K562 (cell line): ENCODE results near the gene NTM. TPM values are rescaled to one million over a fixed set of nuclear protein-coding genes. Genes with fewer than 3 reads are reported as not detected.

Experiments used
- ATAC-seq: fragments of 200-7000 bp; cut with Tn5 transposase; 3 replicates; pipeline ENCODE4 v1.9.1; 2020; ENCODE audit warnings: moderate library complexity
- BruUV-seq: library from RNA; stranded (reverse); fragments of 400-500 nt; replicated peaks from 2 replicates; lab custom pipeline; 2021; lab: Mats Ljungman, UMichigan
- CTCF ChIA-PET: fragments of 300-600 bp; formaldehyde crosslinking; extraction: SDS; loops from one replicate; lab custom pipeline; 2021; ENCODE audit warnings: low intra/inter-chr PET ratio; lab: Yijun Ruan, JAX
- POLR2A ChIA-PET: fragments of 300-600, 350-650 bp; sonication (Branson Sonifier 250); formaldehyde crosslinking; extraction: SDS; loops from one replicate; lab custom pipeline; 2021; ENCODE audit warnings: antibody characterized with exemption, inconsistent platforms; lab: Yijun Ruan, JAX
- DNase-seq, 4 experiments: peaks; one replicate each; pipeline versions ENCODE4 v3.0.0 to v3.0.0-alpha.2; 2011 to 2018; ENCODE audit warnings: low spot score in 3 of 4, mixed read lengths in 3 of 4; ENCODE audit errors: extremely low read depth in 1 of 4
- FAIRE-seq: peaks from 2 replicates; lab custom pipeline; 2011; peaks lifted over from hg19 to GRCh38; lab: Jason Lieb, UNC
- H2AFZ ChIP-seq: 2 replicates; pipeline ENCODE4 v1.6.0; 2011; ENCODE audit warnings: low read depth, low read length, control low read depth, inconsistent platforms
- H3K27ac ChIP-seq: fragments of 200-600 bp; 3 replicates; pipeline ENCODE4 v1.8.0; 2011; ENCODE audit warnings: low read depth, mild to moderate bottlenecking, control low read depth, inconsistent platforms, low read length, moderate library complexity, mixed read lengths; ENCODE audit errors: extremely low read depth
- H3K27me3 ChIP-seq, 2 experiments: fragments of 300-600 bp in 1 of 2; 2 replicates in 1 of 2; 3 replicates in 1 of 2; pipeline versions ENCODE4 v1.6.0 to v1.8.0; 2011; ENCODE audit warnings: inconsistent platforms in 2 of 2, low read length in 2 of 2, mild to moderate bottlenecking in 1 of 2, mixed read lengths in 1 of 2, moderate library complexity in 1 of 2; ENCODE audit not compliant: control insufficient read depth in 2 of 2, insufficient read depth in 2 of 2
- H3K36me3 ChIP-seq: fragments of 300-600 bp; 3 replicates; pipeline ENCODE4 v1.8.0; 2011; ENCODE audit warnings: mild to moderate bottlenecking, low read length, inconsistent platforms; ENCODE audit not compliant: control insufficient read depth, insufficient read depth
- H3K4me1 ChIP-seq, 2 experiments: fragments of 200-600 bp in 1 of 2; replicated peaks in 1 of 2; 2 replicates in 1 of 2; 3 replicates in 1 of 2; pipeline versions ENCODE4 v1.5.1 to v1.8.0; 2011; ENCODE audit warnings: inconsistent platforms in 2 of 2, low read length in 2 of 2, mild to moderate bottlenecking in 1 of 2, mixed read lengths in 1 of 2, moderate library complexity in 1 of 2; ENCODE audit not compliant: control insufficient read depth in 2 of 2, insufficient read depth in 2 of 2
- H3K4me2 ChIP-seq: 2 replicates; pipeline ENCODE4 v1.6.1; 2011; ENCODE audit warnings: low read length, control low read depth, inconsistent platforms, mixed read lengths; ENCODE audit not compliant: insufficient read depth
- H3K4me3 ChIP-seq: fragments of 200-600 bp; sonication (generic), shearing (Covaris generic); 2 replicates; pipeline ENCODE4 v1.5.1; 2016; ENCODE audit warnings: control low read depth, inconsistent platforms
- H3K79me2 ChIP-seq: fragments of 200-600 bp; 3 replicates; pipeline ENCODE4 v1.8.0; 2011; ENCODE audit warnings: low read length, inconsistent platforms; ENCODE audit not compliant: control insufficient read depth, insufficient read depth
- H3K9ac ChIP-seq, 2 experiments: 2 replicates each; pipeline versions ENCODE4 v1.6.0 to v1.6.1; 2011; ENCODE audit warnings: low read depth in 2 of 2, low read length in 2 of 2, control low read depth in 1 of 2, inconsistent platforms in 1 of 2, mild to moderate bottlenecking in 1 of 2, mixed read lengths in 1 of 2; ENCODE audit not compliant: insufficient read depth in 1 of 2
- H3K9me1 ChIP-seq: one replicate; pipeline ENCODE4 v1.6.0; 2011; ENCODE audit warnings: inconsistent platforms, mild to moderate bottlenecking, low read length, moderate library complexity; ENCODE audit not compliant: control insufficient read depth, insufficient read depth
- H3K9me3 ChIP-seq: replicated peaks from 2 replicates; pipeline ENCODE4 v1.5.1; 2011; ENCODE audit warnings: low read depth, low read length, inconsistent platforms; ENCODE audit not compliant: control insufficient read depth, insufficient read depth
- H4K20me1 ChIP-seq: replicated peaks from 2 replicates; pipeline ENCODE4 v1.6.1; 2011; ENCODE audit warnings: low read length, inconsistent platforms, mixed read lengths; ENCODE audit not compliant: control insufficient read depth, insufficient read depth
- BMI1 ChIP-seq: fragments of 150-350 bp; IDR thresholded peaks from 2 replicates; pipeline ENCODE4 v1.6.1; 2014; ENCODE audit warnings: low read length
- GTF2A2 ChIP-seq: IDR thresholded peaks from 2 replicates; pipeline ENCODE4 v1.6.1; 2016; ENCODE audit warnings: mild to moderate bottlenecking, missing genetic modification characterization, missing compliant biosample characterization
- MTA2 ChIP-seq: fragments of 450-650 bp; IDR thresholded peaks from 2 replicates; pipeline ENCODE4 v1.6.1; 2016; ENCODE audit warnings: low read depth
- MYBL2 ChIP-seq, 2 experiments: fragments of 450-650 bp in 1 of 2; sonication (generic) in 1 of 2; formaldehyde crosslinking in 1 of 2; IDR thresholded peaks; 2 replicates each; pipeline versions ENCODE4 v1.6.1 to v1.8.1; 2017 to 2022; ENCODE audit warnings: borderline replicate concordance in 1 of 2, inconsistent platforms in 1 of 2, low read depth in 1 of 2, mild to moderate bottlenecking in 1 of 2, missing genetic modification reagents in 1 of 2, moderate library complexity in 1 of 2
- PTTG1 ChIP-seq: fragments of 450-650 bp; IDR thresholded peaks from 2 replicates; pipeline ENCODE4 v1.6.1; 2016; ENCODE audit warnings: low read depth, mild to moderate bottlenecking, missing genetic modification characterization, missing compliant biosample characterization
- SIRT6 ChIP-seq: IDR thresholded peaks from one replicate; pipeline ENCODE4 v1.6.1; 2012; ENCODE audit warnings: low read depth, mild to moderate bottlenecking, control low read depth, inconsistent platforms, low read length, moderate library complexity
- ZNF589 ChIP-seq: fragments of 200-800 bp; sonication (Bioruptor generic); IDR thresholded peaks from 2 replicates; pipeline ENCODE4 v1.6.1; 2016; ENCODE audit warnings: low read depth, missing genetic modification characterization, missing compliant biosample characterization
- ZNF785 ChIP-seq: fragments of 250-450 bp; sonication (Bioruptor Pico); IDR thresholded peaks from 2 replicates; pipeline ENCODE4 v1.4.0; 2020; ENCODE audit warnings: mild to moderate bottlenecking
- WGBS: fragments of 100-300 bp; shearing (Covaris generic); methylation state at CpG from one replicate; pipeline ENCODE4 v1.1.6; 2016; ENCODE audit warnings: low coverage, mixed read lengths; ENCODE audit not compliant: insufficient coverage; ENCODE audit errors: missing lambda C conversion rate; 5-methylcytosine and 5-hydroxymethylcytosine counted together
- in situ Hi-C: fragments of 300-500 bp; cut with MboI; formaldehyde crosslinking; loops from 4 replicates; pipeline ENCODE4 v1.15.0; 2018; ENCODE audit warnings: inconsistent platforms, mixed read lengths
- intact Hi-C: fragments of 100-400 bp; cut with micrococcal nuclease; formaldehyde crosslinking; loops from 2 replicates; pipeline ENCODE4 v1.14.2; 2022
- polyA plus RNA-seq, 8 experiments: library from polyadenylated mRNA; depleted of rRNA in 4 of 8; stranded (reverse) in 5 of 8; unstranded in 3 of 8; fragments of >200 nt; fragmentation: Nextera tagmentation in 2 of 8; fragmentation: Illumina TruSeq in 1 of 8; extraction: Ambion mirVana in 2 of 8; extraction: Trizol in 1 of 8; gene quantifications; 2 replicates each; pipeline versions ENCODE4 v1.2.1 to v1.2.3, GENCODE V29; 2011 to 2014; ENCODE audit warnings: inconsistent platforms in 1 of 8, missing spikeins in 1 of 8
- total RNA-seq, 7 experiments: library from RNA; depleted of rRNA in 6 of 7; stranded (reverse); fragments of >200 nt in 6 of 7; fragmentation: Illumina TruSeq in 2 of 7; extraction: Trizol in 2 of 7; gene quantifications; 2 replicates each; pipeline versions ENCODE4 v1.2.1 to v1.2.3, GENCODE V29; 2011 to 2021; ENCODE audit warnings: low replicate concordance in 1 of 7
- TF ChIP-seq, protein P1 (sequence below): sonication (generic); formaldehyde crosslinking; IDR thresholded peaks from 2 replicates; pipeline ENCODE4 v1.8.1; 2023; ENCODE audit warnings: mild to moderate bottlenecking, missing genetic modification reagents
- TF ChIP-seq, protein P2 (sequence below): fragments of 250-450 bp; sonication (Bioruptor Pico); IDR thresholded peaks from 2 replicates; pipeline ENCODE4 v1.9.0; 2021; ENCODE audit warnings: mild to moderate bottlenecking, inconsistent platforms
- TF ChIP-seq, protein P3 (sequence below), 3 experiments: fragments of 200-800 bp in 1 of 3; sonication (Bioruptor generic) in 1 of 3; sonication (generic) in 1 of 3; formaldehyde crosslinking in 1 of 3; IDR thresholded peaks; 2 replicates each; pipeline versions ENCODE4 v1.6.1 to v1.8.0; 2016 to 2022; ENCODE audit warnings: mild to moderate bottlenecking in 2 of 3, missing compliant biosample characterization in 2 of 3, missing genetic modification characterization in 2 of 3, missing genetic modification reagents in 1 of 3

The NTM gene
- total and polyA plus RNA-seq, 9 of the 15 experiments (the other 6 are each of a cell fraction or from before 2014, with no cell fraction given), result not detected

GRCh38 chr11:131866535-131867400 is 496.4 kb downstream of the NTM start:
- no TSS peak for BruUV-seq
- H3K4me3 ChIP-seq, result no peak overlapping the region
- H3K36me3 ChIP-seq, result no peaks in the 10 kb centered on the region
- no peaks in the 10 kb centered on the region for H3K79me2 ChIP-seq
- no peak for DNase-seq
- H3K9me1 ChIP-seq, result no peaks in the 10 kb centered on the region
- POLR2A ChIA-PET, result no interaction called here
- H4K20me1 ChIP-seq, result no peaks in the 10 kb centered on the region
- no peak for ATAC-seq
- CTCF ChIA-PET, result no interaction called here
- in situ Hi-C loops (no loop called here), intact Hi-C loops (no loop called here)
- TF ChIP-seq ZNF785 (no peak), ZNF589 (CRISPR knock-in tag) (no peak), SIRT6 (no peak), PTTG1 (tag) (no peak), GTF2A2 (tag) (no peak), MTA2 (no peak), MYBL2 (IDR thresholded peaks at IDR 0.05; ENCODE audit: low read depth) (no peak), MYBL2 (CRISPR knock-in tag; IDR thresholded peaks at IDR 0.05; ENCODE audit: borderline replicate concordance) (no peak), BMI1 (no peak)
- TF ChIP-seq, protein P1, sequence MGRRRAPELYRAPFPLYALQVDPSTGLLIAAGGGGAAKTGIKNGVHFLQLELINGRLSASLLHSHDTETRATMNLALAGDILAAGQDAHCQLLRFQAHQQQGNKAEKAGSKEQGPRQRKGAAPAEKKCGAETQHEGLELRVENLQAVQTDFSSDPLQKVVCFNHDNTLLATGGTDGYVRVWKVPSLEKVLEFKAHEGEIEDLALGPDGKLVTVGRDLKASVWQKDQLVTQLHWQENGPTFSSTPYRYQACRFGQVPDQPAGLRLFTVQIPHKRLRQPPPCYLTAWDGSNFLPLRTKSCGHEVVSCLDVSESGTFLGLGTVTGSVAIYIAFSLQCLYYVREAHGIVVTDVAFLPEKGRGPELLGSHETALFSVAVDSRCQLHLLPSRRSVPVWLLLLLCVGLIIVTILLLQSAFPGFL (CRISPR knock-in tag), result no peak
- TF ChIP-seq, protein P2, sequence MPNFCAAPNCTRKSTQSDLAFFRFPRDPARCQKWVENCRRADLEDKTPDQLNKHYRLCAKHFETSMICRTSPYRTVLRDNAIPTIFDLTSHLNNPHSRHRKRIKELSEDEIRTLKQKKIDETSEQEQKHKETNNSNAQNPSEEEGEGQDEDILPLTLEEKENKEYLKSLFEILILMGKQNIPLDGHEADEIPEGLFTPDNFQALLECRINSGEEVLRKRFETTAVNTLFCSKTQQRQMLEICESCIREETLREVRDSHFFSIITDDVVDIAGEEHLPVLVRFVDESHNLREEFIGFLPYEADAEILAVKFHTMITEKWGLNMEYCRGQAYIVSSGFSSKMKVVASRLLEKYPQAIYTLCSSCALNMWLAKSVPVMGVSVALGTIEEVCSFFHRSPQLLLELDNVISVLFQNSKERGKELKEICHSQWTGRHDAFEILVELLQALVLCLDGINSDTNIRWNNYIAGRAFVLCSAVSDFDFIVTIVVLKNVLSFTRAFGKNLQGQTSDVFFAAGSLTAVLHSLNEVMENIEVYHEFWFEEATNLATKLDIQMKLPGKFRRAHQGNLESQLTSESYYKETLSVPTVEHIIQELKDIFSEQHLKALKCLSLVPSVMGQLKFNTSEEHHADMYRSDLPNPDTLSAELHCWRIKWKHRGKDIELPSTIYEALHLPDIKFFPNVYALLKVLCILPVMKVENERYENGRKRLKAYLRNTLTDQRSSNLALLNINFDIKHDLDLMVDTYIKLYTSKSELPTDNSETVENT (CRISPR knock-in tag), result no peak
- TF ChIP-seq, protein P3, sequence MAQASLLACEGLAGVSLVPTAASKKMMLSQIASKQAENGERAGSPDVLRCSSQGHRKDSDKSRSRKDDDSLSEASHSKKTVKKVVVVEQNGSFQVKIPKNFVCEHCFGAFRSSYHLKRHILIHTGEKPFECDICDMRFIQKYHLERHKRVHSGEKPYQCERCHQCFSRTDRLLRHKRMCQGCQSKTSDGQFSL (CRISPR knock-in tag; IDR thresholded peaks at IDR 0.05), result no peak
- TF ChIP-seq, protein P3 (tag; IDR thresholded peaks at IDR 0.05), result no peak
- no peak overlapping the region for H3K27ac ChIP-seq
- no peak overlapping the region for H3K9ac ChIP-seq
- no peaks in the 10 kb centered on the region for H3K4me1 ChIP-seq
- no peaks in the 10 kb centered on the region for H3K27me3 ChIP-seq
- no peak for FAIRE-seq
- 5% methylated on average over 17 of the region's 17 CpGs for WGBS
- no peak overlapping the region for H3K4me2 ChIP-seq
- no peak overlapping the region for H2AFZ ChIP-seq
- H3K9me3 ChIP-seq, result no peaks in the 10 kb centered on the region; the same call in 1 of the 2 replicates
